Measurements from ENCODE around the gene ABCA12.
"Not testable (repeated sequence)": the region's sequence is repeated elsewhere in the genome, so short reads cannot be mapped to it uniquely, and the experiment has no call there.

Gene ABCA12

GRCh38 chr2:215138479-215138878 lies at the start of gene ABCA12:
Gene ABCA12, minus strand, starts transcription at chr2:215138626. Its CDS starts 418 bp downstream, at chr2:215138208.
- no peak for DNase-seq (ENCODE audit: low spot score)
- no peak for TF ChIP-seq CTCF (IDR thresholded peaks at IDR 0.05; ENCODE audit: extremely low read depth, insufficient read depth, missing control alignments)
- in situ Hi-C loops (cut with MboI; ENCODE audit: low pct_unique_long_range_greater_than_20kb, low sequenced_read_pairs, unreplicated experiment), result no loop called here

GRCh38 chr2:215188078-215188477 lies 49.7 kb upstream of the ABCA12 start:
- in situ Hi-C loops (cut with MboI; ENCODE audit: low pct_unique_long_range_greater_than_20kb, low sequenced_read_pairs, unreplicated experiment), result no loop called here
- TF ChIP-seq CTCF (IDR thresholded peaks at IDR 0.05; ENCODE audit: extremely low read depth, insufficient read depth, missing control alignments), result no peak
- DNase-seq (ENCODE audit: low spot score), result no peak

- TF ChIP-seq CTCF (IDR thresholded peaks at IDR 0.05; ENCODE audit: extremely low read depth, insufficient read depth, missing control alignments), result no peak
- DNase-seq (ENCODE audit: low spot score), result no peak
- in situ Hi-C loops (cut with MboI; ENCODE audit: low pct_unique_long_range_greater_than_20kb, low sequenced_read_pairs, unreplicated experiment), result no loop called here
Measured at GRCh38 chr2:215186021-215186420, 47.6 kb upstream of the ABCA12 start.

- TF ChIP-seq CTCF (IDR thresholded peaks at IDR 0.05; ENCODE audit: extremely low read depth, insufficient read depth, missing control alignments), result no peak
- DNase-seq (ENCODE audit: low spot score), result no peak
- in situ Hi-C loops (cut with MboI; ENCODE audit: low pct_unique_long_range_greater_than_20kb, low sequenced_read_pairs, unreplicated experiment), result no loop called here
Measured at GRCh38 chr2:215178121-215178520, 39.7 kb upstream of the ABCA12 start.

GRCh38 chr2:215171796-215172195 lies 33.4 kb upstream of the ABCA12 start:
- no peak for TF ChIP-seq CTCF (IDR thresholded peaks at IDR 0.05; ENCODE audit: extremely low read depth, insufficient read depth, missing control alignments)
- in situ Hi-C loops (cut with MboI; ENCODE audit: low pct_unique_long_range_greater_than_20kb, low sequenced_read_pairs, unreplicated experiment), result no loop called here
- DNase-seq (ENCODE audit: low spot score), result no peak

- in situ Hi-C loops (cut with MboI; ENCODE audit: low pct_unique_long_range_greater_than_20kb, low sequenced_read_pairs, unreplicated experiment), result no loop called here
- DNase-seq (ENCODE audit: low spot score), result peak; percentile 12
- no peak for TF ChIP-seq CTCF (IDR thresholded peaks at IDR 0.05; ENCODE audit: extremely low read depth, insufficient read depth, missing control alignments)
Measured at GRCh38 chr2:215171151-215171550, 32.7 kb upstream of the ABCA12 start.

- DNase-seq (ENCODE audit: low spot score); in situ Hi-C loops (cut with MboI; ENCODE audit: low pct_unique_long_range_greater_than_20kb, low sequenced_read_pairs, unreplicated experiment): not testable (repeated sequence)
Measured at GRCh38 chr2:215166505-215166904, 28.1 kb upstream of the ABCA12 start.

GRCh38 chr2:215163319-215163718 lies 24.9 kb upstream of the ABCA12 start:
- DNase-seq (ENCODE audit: low spot score); in situ Hi-C loops (cut with MboI; ENCODE audit: low pct_unique_long_range_greater_than_20kb, low sequenced_read_pairs, unreplicated experiment): not testable (repeated sequence)

Measured in GM13977 (cell line).